Endothelial cell of umbilical vein (primary cell): ENCODE results near the gene RND2. TPM values are rescaled to one million over a fixed set of nuclear protein-coding genes. Genes with fewer than 3 reads are reported as not detected.

Experiments used
- BruUV-seq: library from RNA; stranded (reverse); fragments of 400-500 nt; replicated peaks from 2 replicates; lab custom pipeline; 2021; lab: Mats Ljungman, UMichigan
- CTCF ChIA-PET: fragments of 300-600, 350-600 bp; sonication (Branson Sonifier 250); formaldehyde crosslinking; loops from one replicate; lab custom pipeline; 2021; ENCODE audit warnings: antibody characterized with exemption, inconsistent platforms; lab: Charles Lee
- POLR2A ChIA-PET: fragments of 300-600, 350-600 bp; sonication (Branson Sonifier 250); formaldehyde crosslinking; loops from one replicate; lab custom pipeline; 2021; ENCODE audit warnings: antibody characterized with exemption, inconsistent platforms; lab: Charles Lee
- DNase-seq: peaks from one replicate; pipeline ENCODE4 v3.0.0-alpha.2; 2011; ENCODE audit warnings: low read depth, low spot score
- FAIRE-seq: peaks from 2 replicates; lab custom pipeline; 2011; peaks lifted over from hg19 to GRCh38; lab: Jason Lieb, UNC
- H2AFZ ChIP-seq: 2 replicates; pipeline ENCODE4 v1.6.0; 2012; ENCODE audit warnings: low read depth, low read length, control low read depth, inconsistent platforms
- H3K27ac ChIP-seq: 2 replicates; pipeline ENCODE4 v1.5.1; 2011; ENCODE audit warnings: low read depth, mild to moderate bottlenecking, control low read depth, low read length, moderate library complexity; ENCODE audit not compliant: insufficient read depth
- H3K27me3 ChIP-seq, 2 experiments: 2 replicates each; pipeline versions ENCODE4 v1.6.0 to v1.6.1; 2011; ENCODE audit warnings: low read length in 2 of 2, mixed read lengths in 1 of 2; ENCODE audit not compliant: control insufficient read depth in 2 of 2, insufficient read depth in 2 of 2
- H3K36me3 ChIP-seq, 2 experiments: 2 replicates in 1 of 2; 3 replicates in 1 of 2; pipeline ENCODE4 v1.5.1; 2011; ENCODE audit warnings: low read length in 2 of 2, mild to moderate bottlenecking in 1 of 2, moderate library complexity in 1 of 2; ENCODE audit not compliant: control insufficient read depth in 2 of 2, insufficient read depth in 2 of 2; ENCODE audit errors: extremely low read depth in 1 of 2
- H3K4me1 ChIP-seq: 3 replicates; pipeline ENCODE4 v1.5.1; 2011; ENCODE audit warnings: mild to moderate bottlenecking, low read length; ENCODE audit not compliant: control insufficient read depth, insufficient read depth; ENCODE audit errors: extremely low read depth
- H3K4me2 ChIP-seq: 2 replicates; pipeline ENCODE4 v1.6.1; 2011; ENCODE audit warnings: low read length, control low read depth, mixed read lengths; ENCODE audit not compliant: insufficient read depth
- H3K4me3 ChIP-seq, 3 experiments: fragments of 200-600 bp in 1 of 3; sonication (generic), shearing (Covaris generic) in 1 of 3; replicated peaks in 1 of 3; 2 replicates each; pipeline ENCODE4 v1.5.1; 2011 to 2016; ENCODE audit warnings: control low read depth in 3 of 3, low read length in 3 of 3, mild to moderate bottlenecking in 2 of 3, inconsistent platforms in 1 of 3, low read depth in 1 of 3, moderate library complexity in 1 of 3; ENCODE audit not compliant: insufficient read depth in 1 of 3
- H3K79me2 ChIP-seq: 2 replicates; pipeline ENCODE4 v1.6.0; 2012; ENCODE audit warnings: low read length, inconsistent platforms; ENCODE audit not compliant: control insufficient read depth, insufficient read depth
- H3K9ac ChIP-seq: replicated peaks from 2 replicates; pipeline ENCODE3; 2011; ENCODE audit warnings: low read length, control low read depth; ENCODE audit not compliant: insufficient read depth; ENCODE audit errors: extremely low read depth
- H3K9me1 ChIP-seq: replicated peaks from 3 replicates; pipeline ENCODE4 v1.6.0; 2011; ENCODE audit warnings: mild to moderate bottlenecking, low read length; ENCODE audit not compliant: control insufficient read depth, insufficient read depth; ENCODE audit errors: extremely low read depth
- H3K9me3 ChIP-seq: replicated peaks from 2 replicates; pipeline ENCODE4 v1.5.1; 2012; ENCODE audit warnings: low read length, inconsistent platforms; ENCODE audit not compliant: control insufficient read depth, insufficient read depth
- H4K20me1 ChIP-seq: replicated peaks from 2 replicates; pipeline ENCODE3; 2011; ENCODE audit warnings: mild to moderate bottlenecking, low read length; ENCODE audit not compliant: control insufficient read depth, insufficient read depth; ENCODE audit errors: extremely low read depth
- EZH2 ChIP-seq: IDR thresholded peaks from 2 replicates; pipeline ENCODE4 v1.6.1; 2012; ENCODE audit warnings: borderline replicate concordance, low read depth, mild to moderate bottlenecking, moderate library complexity, low read length, inconsistent platforms; ENCODE audit not compliant: severe bottlenecking
- FOS ChIP-seq: IDR thresholded peaks from 2 replicates; pipeline ENCODE4 v1.6.1; 2011; ENCODE audit warnings: mild to moderate bottlenecking, low read length, moderate library complexity, borderline replicate concordance; ENCODE audit not compliant: insufficient read depth
- GATA2 ChIP-seq: IDR thresholded peaks from 2 replicates; pipeline ENCODE4 v1.7.0; 2011; ENCODE audit warnings: low read depth, mild to moderate bottlenecking, moderate library complexity, mixed read lengths, low read length; ENCODE audit not compliant: insufficient read length, insufficient read depth
- JUN ChIP-seq: IDR thresholded peaks from 2 replicates; pipeline ENCODE4 v1.6.1; 2011; ENCODE audit warnings: borderline replicate concordance, low read depth; ENCODE audit not compliant: insufficient read length, insufficient read depth
- MYC ChIP-seq: IDR thresholded peaks from one replicate; pipeline ENCODE4 v1.6.1; 2011; ENCODE audit warnings: mild to moderate bottlenecking, low read depth, low read length
- POLR2A ChIP-seq: IDR thresholded peaks from 2 replicates; pipeline ENCODE4 v1.6.1; 2012; ENCODE audit warnings: low read depth, mild to moderate bottlenecking, control low read depth, low read length
- POLR2AphosphoS5 ChIP-seq: IDR thresholded peaks from 2 replicates; pipeline ENCODE4 v1.6.1; 2012; ENCODE audit warnings: low read depth, mild to moderate bottlenecking, control low read depth, low read length, moderate library complexity; ENCODE audit not compliant: insufficient read depth
- dilution Hi-C: fragments of 300-500 bp; cut with MboI; formaldehyde crosslinking; loops from one replicate; pipeline ENCODE4 v1.15.0; 2019; ENCODE audit warnings: low sequenced_read_pairs; ENCODE audit not compliant: extremely low pct_ligation_motif_present
- intact Hi-C: fragments of 100-400 bp; cut with micrococcal nuclease; formaldehyde crosslinking; loops from one replicate; pipeline ENCODE4 v1.10.0; 2022
- polyA plus RNA-seq, 4 experiments: library from polyadenylated mRNA; depleted of rRNA in 3 of 4; stranded (reverse) in 3 of 4; unstranded in 1 of 4; fragments of >200 nt; gene quantifications; 2 replicates each; pipeline versions ENCODE4 v1.2.1 to v1.2.3, GENCODE V29; 2011 to 2012; ENCODE audit warnings: missing spikeins in 1 of 4
- total RNA-seq: library from RNA; stranded (reverse); gene quantifications from 2 replicates; pipeline ENCODE4 v1.2.3, GENCODE V29; 2021
- TF ChIP-seq, protein P1 (sequence below), 2 donors: IDR thresholded peaks; 1 replicate in 1 of 2; 2 replicates in 1 of 2; pipeline ENCODE4 v1.5.1; 2011; ENCODE audit warnings: low read length in 2 of 2, mild to moderate bottlenecking in 2 of 2, moderate library complexity in 2 of 2, control low read depth in 1 of 2, inconsistent platforms in 1 of 2, low read depth in 1 of 2; ENCODE audit not compliant: insufficient read depth in 1 of 2; ENCODE audit errors: extremely low read depth in 1 of 2
- TF ChIP-seq, protein P2 (sequence below): IDR thresholded peaks from 2 replicates; pipeline ENCODE4 v1.6.1; 2011; ENCODE audit not compliant: insufficient read depth, insufficient read length

Gene RND2
- total and polyA plus RNA-seq, 2 donors (not counting 3 experiments of a cell fraction or from before 2014, with no cell fraction given): 0.81 to 0.97 TPM

DNA sequence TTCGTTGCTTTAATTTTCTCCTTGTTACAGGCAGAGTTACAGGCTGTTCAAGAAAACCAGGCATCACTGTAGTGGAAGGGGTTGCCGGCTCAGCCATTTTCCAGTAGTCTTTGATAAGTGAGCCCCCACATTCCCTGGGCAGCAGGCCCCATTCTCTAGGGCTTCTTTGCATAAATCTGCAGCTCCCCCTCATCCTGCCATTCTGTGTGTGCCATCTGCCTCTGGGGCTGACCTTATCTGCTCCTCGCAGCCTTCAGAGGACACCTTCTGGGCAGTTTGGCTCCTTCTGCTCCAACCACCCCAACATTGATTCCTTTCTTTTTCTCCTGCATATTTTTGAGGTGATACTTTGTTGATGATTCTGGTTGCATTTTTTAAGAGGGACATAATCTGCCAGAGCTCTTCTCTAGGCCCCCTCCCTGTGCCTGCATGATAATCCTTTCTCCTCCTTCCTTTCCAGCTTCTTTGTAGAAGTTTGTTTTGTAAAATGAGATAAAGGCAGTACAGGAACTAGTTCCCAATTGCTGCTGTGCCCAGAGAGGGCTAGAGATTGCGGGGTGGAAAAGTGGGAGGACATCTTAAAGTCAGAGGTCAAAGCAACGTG is 17.1 kb downstream of the RND2 start:
- Histone ChIP-seq H4K20me1 (no peaks in the 10 kb centered on the region), H3K4me3 (no peak overlapping the region), H3K4me2 (no peak overlapping the region), H2AFZ (no peak overlapping the region), H3K9ac (no peak overlapping the region), H3K9me1 (no peaks in the 10 kb centered on the region), H3K27me3 (no peaks in the 10 kb centered on the region), H3K36me3 (no peaks in the 10 kb centered on the region), H3K9me3 (no peaks in the 10 kb centered on the region), H3K27ac (no peak overlapping the region), H3K79me2 (no peaks in the 10 kb centered on the region), H3K4me1 (no peaks in the 10 kb centered on the region)
- no TSS peak for BruUV-seq
- TF ChIP-seq FOS (no peak), EZH2 (no peak), POLR2A (no peak), MYC (no peak)
- FAIRE-seq (no peak), DNase-seq (no peak)
- intact Hi-C loops (no loop called here), dilution Hi-C loops (no loop called here)
- CTCF ChIA-PET: interaction anchor here (0.9 kb wide), 1 partner anchor 14 kb away, joined by 3 read pairs; no protein-coding TSS in a partner anchor
- POLR2A ChIA-PET: no interaction called here

DNA sequence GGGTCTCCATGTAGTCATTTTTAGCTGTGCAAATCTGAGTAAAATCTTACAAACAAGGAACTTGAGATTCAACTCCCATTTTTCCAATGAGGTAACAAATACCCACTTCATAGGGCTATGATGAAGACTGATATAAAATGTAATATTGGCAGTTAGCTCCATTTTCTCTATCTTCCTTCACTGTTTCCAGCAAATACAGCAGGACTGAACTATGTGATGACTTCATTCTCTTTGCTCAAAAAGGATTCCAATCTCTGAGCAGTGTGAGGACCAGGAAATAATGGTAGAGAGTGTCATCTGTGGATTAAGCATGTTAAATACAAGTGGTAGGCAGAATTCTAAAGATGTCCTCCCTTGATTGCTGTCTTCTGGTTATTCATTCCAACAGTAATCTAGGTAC is 18.3 kb downstream of the RND2 start:
- TF ChIP-seq, protein P1, sequence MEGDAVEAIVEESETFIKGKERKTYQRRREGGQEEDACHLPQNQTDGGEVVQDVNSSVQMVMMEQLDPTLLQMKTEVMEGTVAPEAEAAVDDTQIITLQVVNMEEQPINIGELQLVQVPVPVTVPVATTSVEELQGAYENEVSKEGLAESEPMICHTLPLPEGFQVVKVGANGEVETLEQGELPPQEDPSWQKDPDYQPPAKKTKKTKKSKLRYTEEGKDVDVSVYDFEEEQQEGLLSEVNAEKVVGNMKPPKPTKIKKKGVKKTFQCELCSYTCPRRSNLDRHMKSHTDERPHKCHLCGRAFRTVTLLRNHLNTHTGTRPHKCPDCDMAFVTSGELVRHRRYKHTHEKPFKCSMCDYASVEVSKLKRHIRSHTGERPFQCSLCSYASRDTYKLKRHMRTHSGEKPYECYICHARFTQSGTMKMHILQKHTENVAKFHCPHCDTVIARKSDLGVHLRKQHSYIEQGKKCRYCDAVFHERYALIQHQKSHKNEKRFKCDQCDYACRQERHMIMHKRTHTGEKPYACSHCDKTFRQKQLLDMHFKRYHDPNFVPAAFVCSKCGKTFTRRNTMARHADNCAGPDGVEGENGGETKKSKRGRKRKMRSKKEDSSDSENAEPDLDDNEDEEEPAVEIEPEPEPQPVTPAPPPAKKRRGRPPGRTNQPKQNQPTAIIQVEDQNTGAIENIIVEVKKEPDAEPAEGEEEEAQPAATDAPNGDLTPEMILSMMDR (IDR thresholded peaks at IDR 0.05; ENCODE audit: extremely low read depth in 1 of 2, insufficient read depth in 1 of 2, low read depth in 1 of 2, low read length in 2 of 2): no peak
- TF ChIP-seq FOS (no peak), EZH2 (no peak), JUN (no peak), POLR2A (no peak), MYC (no peak), GATA2 (no peak), POLR2AphosphoS5 (no peak)
- TF ChIP-seq, protein P2, sequence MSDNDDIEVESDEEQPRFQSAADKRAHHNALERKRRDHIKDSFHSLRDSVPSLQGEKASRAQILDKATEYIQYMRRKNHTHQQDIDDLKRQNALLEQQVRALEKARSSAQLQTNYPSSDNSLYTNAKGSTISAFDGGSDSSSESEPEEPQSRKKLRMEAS: no peak
- FAIRE-seq: no peak
- POLR2A ChIA-PET: no interaction called here
- CTCF ChIA-PET: interaction anchor here (1.0 kb wide), 1 partner anchor 12 kb away, joined by 3 read pairs; no protein-coding TSS in a partner anchor
- Histone ChIP-seq H3K27ac (no peak overlapping the region), H3K79me2 (no peaks in the 10 kb centered on the region), H3K4me2 (no peak overlapping the region), H3K4me1 (no peaks in the 10 kb centered on the region), H3K36me3 (no peaks in the 10 kb centered on the region), H4K20me1 (no peaks in the 10 kb centered on the region), H3K4me3 (no peak overlapping the region), H3K9me1 (no peaks in the 10 kb centered on the region), H3K27me3 (no peaks in the 10 kb centered on the region), H3K9me3 (no peaks in the 10 kb centered on the region), H3K9ac (no peak overlapping the region), H2AFZ (no peak overlapping the region)
- dilution Hi-C loops (no loop called here), intact Hi-C loops (no loop called here)
- BruUV-seq: no TSS peak
- no peak for DNase-seq
